ENCODE data around the gene GMDS. TPM values are rescaled to one million over a fixed set of nuclear protein-coding genes. Genes with fewer than 3 reads are reported as not detected.

GMDS gene
- total and polyA plus RNA-seq, 2 donors (not counting 1 experiment from before 2014, with no cell fraction given) = 11.5 to 16.4 TPM

DNA sequence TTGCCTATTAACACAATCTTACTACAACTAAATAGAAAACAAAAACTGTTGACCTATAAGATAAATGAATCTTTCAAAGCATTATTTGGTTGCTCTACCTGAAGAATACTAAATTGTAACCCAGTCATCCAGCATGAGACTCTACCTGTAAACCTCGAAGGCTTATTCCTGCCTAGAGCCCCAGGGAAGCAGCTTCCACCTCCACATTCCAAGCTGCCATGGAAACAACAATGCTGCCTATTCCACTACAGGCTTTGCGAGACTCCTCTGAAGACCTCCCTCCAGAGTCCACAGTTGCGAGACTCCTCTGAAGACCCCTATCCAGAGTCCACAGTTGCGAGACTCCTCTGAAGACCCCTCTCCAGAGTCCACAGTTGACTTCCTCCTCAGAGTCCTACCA is 15.7 kb downstream of the GMDS start:
- Histone ChIP-seq H3K27me3 (replicated peaks in 1 of 4; ENCODE audit: control extremely low read depth in 1 of 4, control insufficient read depth in 3 of 4, insufficient read depth in 4 of 4, low read length in 3 of 4) (no peaks in the 10 kb centered on the region), H3K4me1 (ENCODE audit: control insufficient read depth in 2 of 2, insufficient read depth in 2 of 2, low read length in 2 of 2) (peaks cover 14 to 19% of the 10 kb centered on the region in 2 donors), H3K9me3 (ENCODE audit: control extremely low read depth in 1 of 3, control insufficient read depth in 2 of 3, insufficient read depth in 1 of 3, low read length in 2 of 3) (no peaks in the 10 kb centered on the region), H3K4me3 (ENCODE audit: control extremely low read depth in 1 of 5, extremely low read depth in 1 of 5, insufficient read depth in 1 of 5, low read depth in 2 of 5, low read length in 4 of 5) (no peak overlapping the region), H4K20me1 (ENCODE audit: control insufficient read depth, insufficient read depth, low read length, poor library complexity, severe bottlenecking) (no peaks in the 10 kb centered on the region), H3K9ac (ENCODE audit: low read length) (no peak overlapping the region), H3K79me2 (ENCODE audit: control insufficient read depth, insufficient read depth, low read length) (peaks cover 38% of the 10 kb centered on the region), H3K27ac (ENCODE audit: low read length in 2 of 2) (no peak overlapping the region), H2AFZ (ENCODE audit: insufficient read depth, low read depth, low read length, poor library complexity, severe bottlenecking) (no peak overlapping the region), H3K36me3 (replicated peaks in 1 of 2; ENCODE audit: control extremely low read depth in 1 of 2, control insufficient read depth in 1 of 2, extremely low read depth in 1 of 2, insufficient read depth in 2 of 2, low read length in 1 of 2) (no peaks in the 10 kb centered on the region), H3K4me2 (replicated peaks; ENCODE audit: low read depth, low read length, poor library complexity, severe bottlenecking) (no peak overlapping the region)
- H3K4me1 Mint-ChIP-seq = peaks cover 29% of the 10 kb centered on the region
- ATAC-seq (ENCODE audit: low read depth) (no peak), DNase-seq (no peak)
- H3K4me3 Mint-ChIP-seq = no peak overlapping the region
- ChIA-PET CTCF (no interaction called here), POLR2A (no interaction called here)
- TF ChIP-seq, protein P1, sequence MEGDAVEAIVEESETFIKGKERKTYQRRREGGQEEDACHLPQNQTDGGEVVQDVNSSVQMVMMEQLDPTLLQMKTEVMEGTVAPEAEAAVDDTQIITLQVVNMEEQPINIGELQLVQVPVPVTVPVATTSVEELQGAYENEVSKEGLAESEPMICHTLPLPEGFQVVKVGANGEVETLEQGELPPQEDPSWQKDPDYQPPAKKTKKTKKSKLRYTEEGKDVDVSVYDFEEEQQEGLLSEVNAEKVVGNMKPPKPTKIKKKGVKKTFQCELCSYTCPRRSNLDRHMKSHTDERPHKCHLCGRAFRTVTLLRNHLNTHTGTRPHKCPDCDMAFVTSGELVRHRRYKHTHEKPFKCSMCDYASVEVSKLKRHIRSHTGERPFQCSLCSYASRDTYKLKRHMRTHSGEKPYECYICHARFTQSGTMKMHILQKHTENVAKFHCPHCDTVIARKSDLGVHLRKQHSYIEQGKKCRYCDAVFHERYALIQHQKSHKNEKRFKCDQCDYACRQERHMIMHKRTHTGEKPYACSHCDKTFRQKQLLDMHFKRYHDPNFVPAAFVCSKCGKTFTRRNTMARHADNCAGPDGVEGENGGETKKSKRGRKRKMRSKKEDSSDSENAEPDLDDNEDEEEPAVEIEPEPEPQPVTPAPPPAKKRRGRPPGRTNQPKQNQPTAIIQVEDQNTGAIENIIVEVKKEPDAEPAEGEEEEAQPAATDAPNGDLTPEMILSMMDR (IDR thresholded peaks at IDR 0.05) = no peak
- TF ChIP-seq EZH2 (IDR thresholded peaks at IDR 0.05; ENCODE audit: borderline replicate concordance, insufficient read depth, low read depth, low read length, poor library complexity, severe bottlenecking) = no peak
- no peak overlapping the region for H3K27ac Mint-ChIP-seq
- H3K9me3 Mint-ChIP-seq (ENCODE audit: insufficient read depth) = no peaks in the 10 kb centered on the region
- intact Hi-C loops (cut with micrococcal nuclease) = no loop called here
- no peaks in the 10 kb centered on the region for H3K27me3 Mint-ChIP-seq
- 90% methylated on average over 4 of the region's 4 CpGs for WGBS (ENCODE audit: insufficient coverage)

DNA sequence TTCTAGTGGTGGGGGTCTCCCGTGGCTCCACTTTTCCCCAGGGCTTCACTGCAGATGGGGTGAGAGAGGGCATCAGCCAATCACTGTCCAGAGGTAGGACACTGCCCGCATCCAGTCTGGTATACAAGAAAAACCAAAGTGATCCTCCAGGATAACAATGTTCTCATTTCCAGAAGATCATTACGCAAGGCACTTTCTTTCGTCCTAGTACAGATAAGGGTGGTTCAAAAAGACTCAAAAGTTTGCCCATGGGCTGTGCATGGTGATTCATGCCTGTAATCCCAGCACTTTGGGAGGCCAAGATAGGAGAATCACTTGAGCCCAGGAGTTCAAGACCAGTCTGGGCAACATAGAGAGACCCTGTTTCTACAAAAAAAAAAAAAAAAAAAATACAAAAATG is 16.4 kb downstream of the GMDS start:
- ChIA-PET POLR2A (no interaction called here), CTCF (no interaction called here)
- peaks cover 29% of the 10 kb centered on the region for H3K4me1 Mint-ChIP-seq
- no peak overlapping the region for H3K27ac ChIP-seq (ENCODE audit: low read length in 2 of 2)
- no peaks in the 10 kb centered on the region for H3K27me3 ChIP-seq (replicated peaks in 1 of 4; ENCODE audit: control extremely low read depth in 1 of 4, control insufficient read depth in 3 of 4, insufficient read depth in 4 of 4, low read length in 3 of 4)
- no peak overlapping the region for H3K4me3 ChIP-seq (ENCODE audit: control extremely low read depth in 1 of 5, extremely low read depth in 1 of 5, insufficient read depth in 1 of 5, low read depth in 2 of 5, low read length in 4 of 5)
- H3K4me1 ChIP-seq (ENCODE audit: control insufficient read depth in 2 of 2, insufficient read depth in 2 of 2, low read length in 2 of 2) = peaks cover 14 to 19% of the 10 kb centered on the region in 2 donors
- H3K4me2 ChIP-seq (replicated peaks; ENCODE audit: low read depth, low read length, poor library complexity, severe bottlenecking) = no peak overlapping the region
- H3K36me3 ChIP-seq (replicated peaks in 1 of 2; ENCODE audit: control extremely low read depth in 1 of 2, control insufficient read depth in 1 of 2, extremely low read depth in 1 of 2, insufficient read depth in 2 of 2, low read length in 1 of 2) = no peaks in the 10 kb centered on the region
- no peaks in the 10 kb centered on the region for H3K9me3 Mint-ChIP-seq (ENCODE audit: insufficient read depth)
- no peak for DNase-seq
- TF ChIP-seq, protein P1 (IDR thresholded peaks at IDR 0.05) = no peak
- no peak for TF ChIP-seq EZH2 (IDR thresholded peaks at IDR 0.05; ENCODE audit: borderline replicate concordance, insufficient read depth, low read depth, low read length, poor library complexity, severe bottlenecking)
- H3K9ac ChIP-seq (ENCODE audit: low read length) = no peak overlapping the region
- ATAC-seq (ENCODE audit: low read depth) = no peak
- H3K9me3 ChIP-seq (ENCODE audit: control extremely low read depth in 1 of 3, control insufficient read depth in 2 of 3, insufficient read depth in 1 of 3, low read length in 2 of 3) = no peaks in the 10 kb centered on the region
- H3K79me2 ChIP-seq (ENCODE audit: control insufficient read depth, insufficient read depth, low read length) = peaks cover 38% of the 10 kb centered on the region
- no peak overlapping the region for H3K27ac Mint-ChIP-seq
- 89% methylated on average over 3 of the region's 4 CpGs for WGBS (ENCODE audit: insufficient coverage)
- H3K27me3 Mint-ChIP-seq = no peaks in the 10 kb centered on the region
- H4K20me1 ChIP-seq (ENCODE audit: control insufficient read depth, insufficient read depth, low read length, poor library complexity, severe bottlenecking) = no peaks in the 10 kb centered on the region
- H2AFZ ChIP-seq (ENCODE audit: insufficient read depth, low read depth, low read length, poor library complexity, severe bottlenecking) = no peak overlapping the region
- no peak overlapping the region for H3K4me3 Mint-ChIP-seq
- intact Hi-C loops (cut with micrococcal nuclease) = no loop called here
